Kidney (tissue), 14 donors: Measurements from ENCODE around the gene MEGF11. TPM values are rescaled to one million over a fixed set of nuclear protein-coding genes. Genes with fewer than 3 reads are reported as not detected.
A peak's percentile ranks its signal among the peaks of the same experiment; 100 is the strongest.

Source experiments
- DNase-seq, 5 donors: peaks; one replicate each; pipeline ENCODE4 v3.0.0-alpha.2; 2013 to 2020
- FAIRE-seq: peaks from 2 replicates; lab custom pipeline; 2012; peaks lifted over from hg19 to GRCh38; lab: Jason Lieb, UNC
- H3K27ac ChIP-seq, 2 donors: one replicate each; pipeline ENCODE4 v1.7.0; 2013; ENCODE audit warnings: low read depth in 2 of 2, low read length in 2 of 2, inconsistent platforms in 1 of 2
- H3K27me3 ChIP-seq: one replicate; pipeline ENCODE4 v1.7.1; 2013; ENCODE audit warnings: low read length, inconsistent platforms; ENCODE audit not compliant: control insufficient read depth, insufficient read depth
- H3K36me3 ChIP-seq, 3 donors: one replicate each; pipeline versions ENCODE4 v1.7.0 to v1.7.1; 2013; ENCODE audit warnings: low read length in 3 of 3, control low read depth in 1 of 3, inconsistent platforms in 1 of 3; ENCODE audit not compliant: insufficient read depth in 3 of 3, control insufficient read depth in 2 of 3
- H3K4me1 ChIP-seq, 3 donors: one replicate each; pipeline versions ENCODE4 v1.7.0 to v1.7.1; 2013; ENCODE audit warnings: low read length in 3 of 3, inconsistent platforms in 1 of 3, low read depth in 1 of 3; ENCODE audit not compliant: control insufficient read depth in 2 of 3, insufficient read depth in 2 of 3
- H3K4me3 ChIP-seq, 3 donors: one replicate each; pipeline versions ENCODE4 v1.7.0 to v1.8.1; 2013; ENCODE audit warnings: low read length in 3 of 3, control low read depth in 1 of 3, inconsistent platforms in 1 of 3
- H3K9ac ChIP-seq, 3 donors: one replicate each; pipeline versions ENCODE4 v1.7.0 to v1.7.1; 2013; ENCODE audit warnings: low read length in 3 of 3, control low read depth in 1 of 3, inconsistent platforms in 1 of 3
- H3K9me3 ChIP-seq, 3 donors: one replicate each; pipeline versions ENCODE4 v1.7.0 to v1.7.1; 2013; ENCODE audit warnings: low read length in 3 of 3, control low read depth in 1 of 3, inconsistent platforms in 1 of 3; ENCODE audit not compliant: control insufficient read depth in 2 of 3, insufficient read depth in 1 of 3
- CTCF ChIP-seq: IDR thresholded peaks from 3 replicates; pipeline ENCODE4 v1.5.1; 2012; ENCODE audit warnings: mild to moderate bottlenecking, moderate library complexity, borderline replicate concordance; ENCODE audit not compliant: insufficient read depth; ENCODE audit errors: extremely low read depth
- intact Hi-C: fragments of 100-400 bp; cut with DNase I; formaldehyde crosslinking; loops from one replicate; pipeline ENCODE4 v1.11.1; 2022
- polyA plus RNA-seq: library from polyadenylated mRNA; stranded (reverse); fragments of 350-450 nt; fragmentation: Illumina TruSeq; extraction: RNeasy Lipid Tissue Mini Kit (QIAGEN cat#74804); gene quantifications from one replicate; pipeline ENCODE4 v1.2.3, GENCODE V29; 2014; ENCODE audit warnings: low read depth, low replicate concordance; ENCODE audit not compliant: insufficient read depth
- total RNA-seq: library from RNA; stranded (reverse); fragmentation: NEBNext Ultra II Directional; extraction: Animal tissue kit (Norgen Biotek cat#: 25700); gene quantifications from one replicate; pipeline ENCODE4 v1.2.1, GENCODE V29; 2021
- donor health status: control.
- donor health status: control.
- donor health status: control.
- donor health status: control.
- donor health status: control.
- donor health status: DM: yes; HTN: yes; CAD: no.
- donor health status: Normal renal cell carcinoma (clear cell type).

Gene MEGF11
- total and polyA plus RNA-seq, 2 donors from 2014 or later, result 10.4 to 41.8 TPM

- Histone ChIP-seq H3K4me1 (peaks cover 0 to 3% (median 0%) of the 10 kb centered on the region in 3 donors), H3K9ac (no peak overlapping the region), H3K27ac (no peak overlapping the region), H3K36me3 (no peaks in the 10 kb centered on the region), H3K4me3 (no peak overlapping the region), H3K27me3 (no peaks in the 10 kb centered on the region), H3K9me3 (no peaks in the 10 kb centered on the region)
- FAIRE-seq, result no peak
- TF ChIP-seq CTCF, result no peak
- intact Hi-C loops, result no loop called here
- DNase-seq, result peak in 4 of 5 donors; percentile 52 to 92 (median 88)
Observed at GRCh38 chr15:65952391-65953053, 301.0 kb downstream of the MEGF11 start.

GRCh38 chr15:65951007-65951406 lies 302.5 kb downstream of the MEGF11 start:
- H3K9ac ChIP-seq, result no peak overlapping the region
- H3K4me1 ChIP-seq, result peaks cover 0 to 3% (median 0%) of the 10 kb centered on the region in 3 donors
- H3K27me3 ChIP-seq, result no peaks in the 10 kb centered on the region
- intact Hi-C loops, result no loop called here
- H3K9me3 ChIP-seq, result no peaks in the 10 kb centered on the region
- FAIRE-seq (no peak), DNase-seq (no peak)
- no peaks in the 10 kb centered on the region for H3K36me3 ChIP-seq
- H3K4me3 ChIP-seq, result no peak overlapping the region
- TF ChIP-seq CTCF, result no peak
- H3K27ac ChIP-seq, result no peak overlapping the region

DNA sequence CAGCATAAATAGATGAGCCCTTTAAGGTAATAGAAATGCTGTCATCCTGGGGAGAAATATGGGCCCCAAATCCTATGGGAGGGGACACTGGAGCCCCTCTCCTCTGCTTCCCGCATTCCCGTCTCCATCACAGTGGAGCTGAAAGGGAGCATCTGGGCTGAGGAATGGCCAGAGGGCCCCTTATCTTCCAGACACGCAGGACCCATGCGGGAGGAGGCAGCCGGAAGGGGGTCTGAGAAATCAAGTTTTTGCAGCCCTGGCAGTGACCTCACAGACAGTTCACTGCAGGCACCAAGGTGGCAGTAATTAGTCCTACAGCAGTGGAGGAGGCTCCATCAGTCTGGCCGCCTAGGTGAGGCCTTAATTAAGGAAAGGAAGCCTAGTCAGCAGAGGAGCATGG lies 304.1 kb downstream of the MEGF11 start:
- no peak overlapping the region for H3K4me3 ChIP-seq
- no peak for DNase-seq
- H3K27ac ChIP-seq, result no peak overlapping the region
- H3K4me1 ChIP-seq, result peaks cover 0 to 3% (median 0%) of the 10 kb centered on the region in 3 donors
- no peaks in the 10 kb centered on the region for H3K9me3 ChIP-seq
- no peak overlapping the region for H3K9ac ChIP-seq
- TF ChIP-seq CTCF, result no peak
- no peak for FAIRE-seq
- no peaks in the 10 kb centered on the region for H3K36me3 ChIP-seq
- H3K27me3 ChIP-seq, result no peaks in the 10 kb centered on the region
- intact Hi-C loops, result no loop called here

- Histone ChIP-seq H3K9me3 (no peaks in the 10 kb centered on the region), H3K36me3 (no peaks in the 10 kb centered on the region), H3K4me1 (peaks cover 0 to 3% (median 0%) of the 10 kb centered on the region in 3 donors), H3K27me3 (no peaks in the 10 kb centered on the region), H3K27ac (no peak overlapping the region), H3K9ac (no peak overlapping the region), H3K4me3 (no peak overlapping the region)
- intact Hi-C loops, result no loop called here
- no peak for TF ChIP-seq CTCF
- DNase-seq, result peak in 3 of 5 donors; percentile 42 to 67 (median 58)
- no peak for FAIRE-seq
Observed at GRCh38 chr15:65949011-65949410, 304.5 kb downstream of the MEGF11 start.
